HepG2 (cell line): ENCODE data around the gene ERLIN1. TPM values are rescaled to one million over a fixed set of nuclear protein-coding genes. Genes with fewer than 3 reads are reported as not detected.

Experiments used
- BCL6 ChIP-seq: IDR thresholded peaks from 2 replicates; pipeline ENCODE4 v1.6.1; 2016; ENCODE audit warnings: missing genetic modification reagents, missing compliant biosample characterization
- CEBPZ ChIP-seq: IDR thresholded peaks from 2 replicates; pipeline ENCODE4 v1.6.1; 2012; ENCODE audit warnings: low read length, improper control_type of control experiment
- ERF ChIP-seq: IDR thresholded peaks from 2 replicates; pipeline ENCODE4 v1.6.1; 2018; ENCODE audit warnings: missing biosample characterization, missing genetic modification reagents
- FOXM1 ChIP-seq: sonication (generic); formaldehyde crosslinking; IDR thresholded peaks from 2 replicates; pipeline ENCODE4 v1.5.0; 2020; ENCODE audit warnings: missing genetic modification reagents
- HNF4G ChIP-seq, 2 experiments: sonication (generic) in 1 of 2; formaldehyde crosslinking in 1 of 2; IDR thresholded peaks; 2 replicates each; pipeline versions ENCODE4 v1.4.0 to v1.6.1; 2011 to 2020; ENCODE audit warnings: borderline replicate concordance in 2 of 2, low read depth in 2 of 2, mild to moderate bottlenecking in 2 of 2, low read length in 1 of 2, missing genetic modification reagents in 1 of 2, moderate library complexity in 1 of 2
- RNF219 ChIP-seq: sonication (generic); formaldehyde crosslinking; IDR thresholded peaks from 2 replicates; pipeline ENCODE4 v1.5.0; 2020; ENCODE audit warnings: mild to moderate bottlenecking, missing genetic modification reagents
- TERF1 ChIP-seq: sonication (generic); formaldehyde crosslinking; IDR thresholded peaks from 2 replicates; pipeline ENCODE4 v1.8.0; 2022; ENCODE audit warnings: mild to moderate bottlenecking, missing genetic modification reagents, moderate library complexity
- THYN1 ChIP-seq: sonication (generic); formaldehyde crosslinking; IDR thresholded peaks from 2 replicates; pipeline ENCODE4 v1.8.1; 2023; ENCODE audit warnings: low read depth, mild to moderate bottlenecking, moderate library complexity, missing genetic modification reagents, borderline replicate concordance
- ZKSCAN5 ChIP-seq: sonication (generic); formaldehyde crosslinking; IDR thresholded peaks from 2 replicates; pipeline ENCODE4 v1.5.1; 2020; ENCODE audit warnings: mild to moderate bottlenecking, missing genetic modification reagents
- ZNF451 ChIP-seq: sonication (generic); formaldehyde crosslinking; IDR thresholded peaks from 2 replicates; pipeline ENCODE4 v1.5.0; 2020; ENCODE audit warnings: mild to moderate bottlenecking, missing genetic modification reagents
- ZNF770 ChIP-seq: sonication (generic); formaldehyde crosslinking; IDR thresholded peaks from 2 replicates; pipeline ENCODE4 v1.5.0; 2020; ENCODE audit warnings: mild to moderate bottlenecking, missing genetic modification reagents
- ZNF83 ChIP-seq: sonication (generic); formaldehyde crosslinking; IDR thresholded peaks from 2 replicates; pipeline ENCODE4 v1.4.0; 2020; ENCODE audit warnings: missing genetic modification reagents, mild to moderate bottlenecking, borderline replicate concordance
- ZXDC ChIP-seq: sonication (generic); formaldehyde crosslinking; IDR thresholded peaks from 2 replicates; pipeline ENCODE4 v1.5.0; 2020; ENCODE audit warnings: mild to moderate bottlenecking, missing genetic modification reagents
- polyA plus RNA-seq, 8 experiments: library from polyadenylated mRNA; depleted of rRNA in 3 of 8; stranded (reverse) in 7 of 8; unstranded in 1 of 8; fragments of >200 nt; fragmentation: Illumina TruSeq in 4 of 8; extraction: Trizol in 4 of 8; gene quantifications; 2 replicates each; pipeline versions ENCODE4 v1.2.1 to v1.2.3, GENCODE V29; 2011 to 2016; ENCODE audit warnings: low read depth in 4 of 8, missing spikeins in 1 of 8, mixed read lengths in 1 of 8; ENCODE audit not compliant: insufficient read depth in 1 of 8
- total RNA-seq, 5 experiments: library from RNA; depleted of rRNA; stranded (reverse); fragments of >200 nt; fragmentation: Illumina TruSeq; extraction: Trizol; gene quantifications; 2 replicates each; pipeline ENCODE4 v1.2.3, GENCODE V29; 2016; ENCODE audit warnings: low read depth in 1 of 5

ERLIN1 gene
- total and polyA plus RNA-seq, 2 of the 13 experiments (the other 11 are each of a cell fraction or from before 2014, with no cell fraction given) = 56.8 to 69.3 TPM

DNA sequence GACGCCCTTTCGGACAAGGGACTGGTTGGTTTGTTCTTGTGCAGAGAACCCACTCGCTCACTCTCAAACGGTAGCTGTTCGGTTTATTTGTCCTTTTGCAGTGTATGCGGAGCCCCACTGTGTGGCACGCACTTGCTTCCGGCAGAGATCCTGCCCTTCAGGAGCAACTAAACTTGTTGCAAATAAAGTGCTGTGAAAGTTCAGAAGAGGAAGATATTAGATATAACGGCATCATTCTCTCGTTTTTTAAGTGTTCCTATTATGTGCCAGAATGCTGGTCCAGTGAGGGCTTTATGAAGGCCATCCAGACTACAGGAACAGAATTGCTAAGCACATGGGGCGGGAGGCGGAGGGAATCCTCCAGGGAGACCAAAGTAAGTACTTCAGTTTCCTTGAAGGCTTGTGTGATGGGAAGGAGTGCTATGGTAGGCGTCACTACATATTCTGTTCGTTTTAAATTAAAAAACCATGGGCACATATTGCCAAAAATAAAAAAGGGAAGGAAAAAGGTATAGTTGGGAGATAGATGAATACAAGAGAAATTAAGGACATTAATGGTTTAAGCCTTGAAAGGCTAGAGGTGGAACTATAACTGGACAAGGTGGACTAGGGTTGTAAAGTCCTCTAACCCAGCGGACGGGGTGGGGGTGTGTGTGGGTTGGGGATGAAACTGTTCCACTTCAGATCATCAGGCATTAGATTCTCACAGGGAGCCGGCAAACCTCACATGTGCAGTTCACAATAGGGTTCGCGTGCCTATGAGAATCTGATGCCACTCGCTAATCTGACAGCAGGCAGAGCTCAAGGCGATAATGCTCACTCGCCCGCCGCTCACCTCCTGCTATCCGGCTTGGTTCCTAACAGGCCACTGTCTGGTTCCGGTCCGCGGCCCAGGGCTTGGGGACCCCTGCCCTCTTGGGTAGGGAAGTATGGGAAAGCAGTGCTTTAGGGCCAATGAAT lies 704 bp upstream of the ERLIN1 start (continued):
- no peak for TF ChIP-seq ZNF451 (CRISPR knock-in tag)
- TF ChIP-seq ZNF83 (CRISPR knock-in tag) = no peak
- no peak for TF ChIP-seq HNF4G (IDR thresholded peaks at IDR 0.05; ENCODE audit: borderline replicate concordance, low read depth, low read length)
- no peak for TF ChIP-seq HNF4G (CRISPR knock-in tag; IDR thresholded peaks at IDR 0.05; ENCODE audit: borderline replicate concordance, low read depth)
- no peak for TF ChIP-seq ZXDC (CRISPR knock-in tag)
- TF ChIP-seq RNF219 (CRISPR knock-in tag) = no peak
- no peak for TF ChIP-seq THYN1
- TF ChIP-seq CEBPZ = no peak
- no peak for TF ChIP-seq FOXM1 (CRISPR knock-in tag)
- no peak for TF ChIP-seq TERF1
- TF ChIP-seq BCL6 (CRISPR knock-in tag) = 0 out of 2 replicates have a peak, but pooled peaks have one; percentile 16
- no peak for TF ChIP-seq ZNF770 (CRISPR knock-in tag)
- no peak for TF ChIP-seq ZKSCAN5
- no peak for TF ChIP-seq ERF (CRISPR knock-in tag)
